H1 (cell line): ENCODE results near the gene ACTL7A. TPM values are rescaled to one million over a fixed set of nuclear protein-coding genes. Genes with fewer than 3 reads are reported as not detected.
A peak's percentile ranks its signal among the peaks of the same experiment; 100 is the strongest.

ENCODE experiments used
- CTCF ChIA-PET: fragments of 300-600 bp; sonication (Branson Sonifier 250); formaldehyde crosslinking; loops from one replicate; lab custom pipeline; 2021; ENCODE audit not compliant: partially characterized antibody; lab: Charles Lee
- POLR2A ChIA-PET: fragments of 300-600 bp; sonication (Branson Sonifier 250); formaldehyde crosslinking; loops from one replicate; lab custom pipeline; 2021; ENCODE audit warnings: inconsistent platforms; ENCODE audit not compliant: partially characterized antibody; lab: Charles Lee
- DNase-seq, 2 experiments: peaks; one replicate each; pipeline versions ENCODE4 v3.0.0 to v3.0.0-alpha.2; 2010 to 2022; ENCODE audit warnings: low spot score in 2 of 2, low read depth in 1 of 2, mixed read lengths in 1 of 2
- FAIRE-seq: peaks from 2 replicates; lab custom pipeline; 2011; peaks lifted over from hg19 to GRCh38; lab: Jason Lieb, UNC
- H2AFZ ChIP-seq: 2 replicates; pipeline ENCODE4 v1.8.1; 2012; ENCODE audit warnings: low read length, inconsistent platforms
- H2AK5ac ChIP-seq: 2 replicates; pipeline ENCODE4 v1.6.1; 2013; ENCODE audit warnings: low read depth, low read length
- H2BK120ac ChIP-seq: replicated peaks from 2 replicates; pipeline ENCODE3; 2013; ENCODE audit warnings: low read depth, low read length, inconsistent platforms
- H2BK12ac ChIP-seq: 2 replicates; pipeline ENCODE4 v1.6.1; 2013; ENCODE audit warnings: low read depth, low read length
- H2BK15ac ChIP-seq: 2 replicates; pipeline ENCODE4 v1.6.1; 2013; ENCODE audit warnings: low read length
- H2BK20ac ChIP-seq: 2 replicates; pipeline ENCODE4 v1.6.1; 2013; ENCODE audit warnings: low read length
- H2BK5ac ChIP-seq: 2 replicates; pipeline ENCODE4 v1.6.1; 2013; ENCODE audit warnings: low read depth, low read length
- H3K14ac ChIP-seq: 2 replicates; pipeline ENCODE4 v1.6.1; 2013; ENCODE audit warnings: inconsistent platforms; ENCODE audit not compliant: insufficient read length
- H3K18ac ChIP-seq: 2 replicates; pipeline ENCODE4 v1.6.1; 2013; ENCODE audit warnings: low read length; ENCODE audit errors: extremely low read depth
- H3K23ac ChIP-seq: 2 replicates; pipeline ENCODE4 v1.6.1; 2013; ENCODE audit warnings: inconsistent platforms; ENCODE audit not compliant: insufficient read length
- H3K23me2 ChIP-seq: 2 replicates; pipeline ENCODE4 v1.6.1; 2013; ENCODE audit warnings: low read depth, low read length
- H3K27ac ChIP-seq: 2 replicates; pipeline ENCODE4 v1.6.1; 2011; ENCODE audit warnings: low read depth, low read length, inconsistent platforms
- H3K27me3 ChIP-seq, 4 experiments: replicated peaks in 1 of 4; 1 replicate in 1 of 4; 2 replicates in 3 of 4; pipeline versions ENCODE4 v1.6.1 to v1.8.1; 2011 to 2013; ENCODE audit warnings: low read length in 3 of 4, mild to moderate bottlenecking in 3 of 4, inconsistent platforms in 2 of 4, mixed read lengths in 2 of 4, moderate library complexity in 1 of 4; ENCODE audit not compliant: control insufficient read depth in 3 of 4, insufficient read depth in 3 of 4; ENCODE audit errors: extremely low read depth in 1 of 4
- H3K36me3 ChIP-seq, 4 experiments: 2 replicates each; pipeline versions ENCODE4 v1.6.1 to v1.8.1; 2011 to 2013; ENCODE audit warnings: mild to moderate bottlenecking in 4 of 4, low read length in 3 of 4, moderate library complexity in 2 of 4, control low read depth in 1 of 4, inconsistent platforms in 1 of 4; ENCODE audit not compliant: insufficient read depth in 4 of 4, control insufficient read depth in 2 of 4
- H3K4ac ChIP-seq: replicated peaks from 2 replicates; pipeline ENCODE3; 2013; ENCODE audit warnings: low read length, low read depth, mixed read lengths, inconsistent platforms; ENCODE audit not compliant: insufficient read length
- H3K4me1 ChIP-seq, 4 experiments: replicated peaks in 1 of 4; 1 replicate in 1 of 4; 2 replicates in 3 of 4; pipeline versions ENCODE4 v1.6.1 to v1.8.1; 2011 to 2013; ENCODE audit warnings: low read length in 3 of 4, inconsistent platforms in 2 of 4, mixed read lengths in 1 of 4; ENCODE audit not compliant: insufficient read depth in 4 of 4, control insufficient read depth in 3 of 4
- H3K4me2 ChIP-seq, 2 experiments: 2 replicates each; pipeline versions ENCODE4 v1.6.1 to v1.8.1; 2011 to 2013; ENCODE audit warnings: low read depth in 2 of 2, low read length in 2 of 2, control low read depth in 1 of 2, inconsistent platforms in 1 of 2, mild to moderate bottlenecking in 1 of 2; ENCODE audit not compliant: insufficient read depth in 1 of 2
- H3K4me3 ChIP-seq, 4 experiments: fragments of 200-600, 300-600 bp in 1 of 4; sonication (generic), shearing (Covaris generic), sonication (Bioruptor Twin) in 1 of 4; 2 replicates each; pipeline versions ENCODE4 v1.5.1 to v1.8.1; 2011 to 2016; ENCODE audit warnings: low read length in 4 of 4, low read depth in 3 of 4, control low read depth in 2 of 4, inconsistent platforms in 2 of 4, mild to moderate bottlenecking in 2 of 4, mixed read lengths in 1 of 4, moderate library complexity in 1 of 4; ENCODE audit not compliant: insufficient read depth in 2 of 4; ENCODE audit errors: extremely low read depth in 1 of 4
- H3K56ac ChIP-seq: replicated peaks from 2 replicates; pipeline ENCODE3; 2013; ENCODE audit warnings: low read depth, mild to moderate bottlenecking, mixed read lengths, low read length, inconsistent platforms; ENCODE audit not compliant: insufficient read length
- H3K79me1 ChIP-seq: 2 replicates; pipeline ENCODE4 v1.6.1; 2013; ENCODE audit warnings: low read depth, low read length, control low read depth
- H3K79me2 ChIP-seq, 2 experiments: 2 replicates each; pipeline versions ENCODE4 v1.6.1 to v1.8.1; 2012 to 2013; ENCODE audit warnings: low read length in 2 of 2, mild to moderate bottlenecking in 2 of 2, inconsistent platforms in 1 of 2; ENCODE audit not compliant: insufficient read depth in 2 of 2, control insufficient read depth in 1 of 2
- H3K9ac ChIP-seq, 4 experiments: replicated peaks in 1 of 4; 1 replicate in 1 of 4; 2 replicates in 3 of 4; pipeline versions ENCODE4 v1.6.1 to v1.8.1; 2011 to 2013; ENCODE audit warnings: low read depth in 3 of 4, low read length in 3 of 4, control low read depth in 2 of 4, mild to moderate bottlenecking in 2 of 4, moderate library complexity in 2 of 4, inconsistent platforms in 1 of 4; ENCODE audit errors: extremely low read depth in 1 of 4
- H3K9me3 ChIP-seq, 2 experiments: 2 replicates each; pipeline versions ENCODE4 v1.6.1 to v1.8.1; 2012 to 2013; ENCODE audit warnings: mild to moderate bottlenecking in 2 of 2, moderate library complexity in 2 of 2, control low read depth in 1 of 2, inconsistent platforms in 1 of 2, low read depth in 1 of 2, low read length in 1 of 2, mixed read lengths in 1 of 2; ENCODE audit not compliant: insufficient read depth in 2 of 2
- H4K20me1 ChIP-seq, 2 experiments: replicated peaks in 1 of 2; 2 replicates each; pipeline versions ENCODE3 to v1.8.1; 2011 to 2013; ENCODE audit warnings: inconsistent platforms in 2 of 2, low read length in 2 of 2, mild to moderate bottlenecking in 1 of 2; ENCODE audit not compliant: insufficient read depth in 2 of 2, control insufficient read depth in 1 of 2
- H4K5ac ChIP-seq: 2 replicates; pipeline ENCODE4 v1.6.1; 2013; ENCODE audit warnings: low read length, low read depth, mixed read lengths, inconsistent platforms; ENCODE audit not compliant: insufficient read length
- H4K8ac ChIP-seq: 2 replicates; pipeline ENCODE4 v1.8.0; 2013; ENCODE audit warnings: mild to moderate bottlenecking, moderate library complexity, low read length, inconsistent platforms; ENCODE audit not compliant: insufficient read depth; ENCODE audit errors: extremely low read depth
- H4K91ac ChIP-seq: replicated peaks from 2 replicates; pipeline ENCODE3; 2013; ENCODE audit warnings: low read length, mixed read lengths, inconsistent platforms; ENCODE audit not compliant: insufficient read length
- BACH1 ChIP-seq: IDR thresholded peaks from 2 replicates; pipeline ENCODE4 v1.6.1; 2012; ENCODE audit warnings: low read length, improper control_type of control experiment
- CHD1 ChIP-seq: IDR thresholded peaks from 2 replicates; pipeline ENCODE4 v1.6.1; 2012; ENCODE audit warnings: low read depth, low read length, improper control_type of control experiment
- EGR1 ChIP-seq: IDR thresholded peaks from 2 replicates; pipeline ENCODE4 v1.6.1; 2011; ENCODE audit warnings: low read depth, low read length, borderline replicate concordance
- JUN ChIP-seq: IDR thresholded peaks from 2 replicates; pipeline ENCODE4 v1.6.1; 2011; ENCODE audit warnings: low read depth, mild to moderate bottlenecking, improper control_type of control experiment, low read length
- SIN3A ChIP-seq, 2 experiments: IDR thresholded peaks in 1 of 2; conservative IDR thresholded peaks in 1 of 2; 2 replicates each; pipeline ENCODE4 v1.6.1; 2011 to 2012; ENCODE audit warnings: low read length in 2 of 2, improper control_type of control experiment in 1 of 2, low read depth in 1 of 2, mild to moderate bottlenecking in 1 of 2
- SP1 ChIP-seq: IDR thresholded peaks from 2 replicates; pipeline ENCODE4 v1.6.1; 2011; ENCODE audit warnings: low read depth, low read length
- SRF ChIP-seq: IDR thresholded peaks from 2 replicates; pipeline ENCODE4 v1.6.1; 2011; ENCODE audit warnings: mild to moderate bottlenecking, low read depth, low read length, moderate library complexity
- WGBS, 2 experiments: shearing (Covaris generic) in 1 of 2; methylation state at CpG; one replicate each; pipeline versions ENCODE4 v1.1.6 to v1.1.7; 2013 to 2015; ENCODE audit warnings: low lambda C conversion rate in 2 of 2, mixed read lengths in 2 of 2, inconsistent platforms in 1 of 2, low coverage in 1 of 2, missing lambda C conversion rate in 1 of 2; ENCODE audit not compliant: insufficient replicate concordance in 2 of 2, insufficient coverage in 1 of 2, insufficient read length in 1 of 2; ENCODE audit errors: extremely low coverage in 1 of 2, missing lambda C conversion rate in 1 of 2; 5-methylcytosine and 5-hydroxymethylcytosine counted together
- long read RNA-seq, 2 experiments: library from RNA in 1 of 2; library from capped mRNA in 1 of 2; stranded (forward); transcript quantifications; one replicate each; pipeline ENCODE4 v2.0.0, GENCODE V29; 2021; ENCODE audit warnings: inconsistent platforms in 1 of 2
- polyA minus RNA-seq, 3 experiments: library from RNA; depleted of rRNA, polyadenylated mRNA; stranded (reverse); fragments of >200 nt; gene quantifications; 1 replicate in 2 of 3; 2 replicates in 1 of 3; pipeline ENCODE4 v1.2.3, GENCODE V29; 2011
- polyA plus RNA-seq, 7 experiments: library from polyadenylated mRNA; depleted of rRNA in 3 of 7; stranded (reverse) in 5 of 7; unstranded in 2 of 7; fragments of >200 nt in 5 of 7; fragments of 200-250 nt in 2 of 7; gene quantifications; 1 replicate in 5 of 7; 2 replicates in 1 of 7; 4 replicates in 1 of 7; pipeline versions ENCODE4 v1.2.1 to v1.2.3, GENCODE V29; 2011 to 2013; ENCODE audit warnings: missing spikeins in 2 of 7, mixed read lengths in 2 of 7
- total RNA-seq: library from RNA; stranded (reverse); fragmentation: NEBNext Ultra II Directional; extraction: Animal tissue kit (Norgen Biotek cat#: 25700); gene quantifications from 2 replicates; pipeline ENCODE4 v1.2.1, GENCODE V29; 2021

The ACTL7A gene
- not detected in 2 replicates for total RNA-seq
- polyA plus RNA-seq (2011; rRNA removed): not detected in 2 replicates
- not detected for polyA plus RNA-seq (2011; cell fraction: cytosol; rRNA removed)
- polyA plus RNA-seq (2011; cell fraction: nucleus; rRNA removed): not detected
- not detected in 4 replicates for polyA plus RNA-seq (2012, experiment 1 of 2)
- not detected for polyA plus RNA-seq (2012, experiment 2 of 2)
- polyA plus RNA-seq (2013, experiment 1 of 2): not detected
- not detected for polyA plus RNA-seq (2013, experiment 2 of 2)
- polyA minus RNA-seq (2011; rRNA and poly(A)+ RNA removed): not detected in 2 replicates
- not detected for polyA minus RNA-seq (2011; cell fraction: cytosol; rRNA and poly(A)+ RNA removed)
- not detected for polyA minus RNA-seq (2011; cell fraction: nucleus; rRNA and poly(A)+ RNA removed)
- long read RNA-seq, experiment 1: 0 reads
- long read RNA-seq, experiment 2: 0 reads

GRCh38 chr9:108861997-108862396 is at the start of gene ACTL7A:
Gene ACTL7A (plus strand): TSS chr9:108862266. CDS start chr9:108862323, 57 bp downstream.
- H3K18ac ChIP-seq: no peak within 1 kb of the TSS
- no peak within 1 kb of the TSS for H3K9ac ChIP-seq
- H3K4ac ChIP-seq: no peak within 1 kb of the TSS
- H2BK15ac ChIP-seq: no peak within 1 kb of the TSS
- H2BK20ac ChIP-seq: no peak within 1 kb of the TSS
- H4K8ac ChIP-seq: peak within 1 kb of the TSS; percentile 51
- H4K20me1 ChIP-seq: no peaks in the 10 kb centered on the region
- no peak within 1 kb of the TSS for H4K91ac ChIP-seq
- no peaks in the 10 kb centered on the region for H3K27me3 ChIP-seq
- no peaks in the 10 kb centered on the region for H3K36me3 ChIP-seq
- no peak within 1 kb of the TSS for H3K14ac ChIP-seq
- H3K79me1 ChIP-seq: no peaks in the 10 kb centered on the region
- no peaks in the 10 kb centered on the region for H3K23me2 ChIP-seq
- ChIA-PET POLR2A (no interaction called here), CTCF (no interaction called here)
- FAIRE-seq: no peak
- no peak within 1 kb of the TSS for H2BK120ac ChIP-seq
- H4K5ac ChIP-seq: no peak within 1 kb of the TSS
- H2BK5ac ChIP-seq: no peak within 1 kb of the TSS
- no peak within 1 kb of the TSS for H2AK5ac ChIP-seq
- no peak within 1 kb of the TSS for H3K4me2 ChIP-seq
- no peak within 1 kb of the TSS for H2BK12ac ChIP-seq
- 0 out of 4 replicates have a peak, but pooled peaks cover 0 to 3% of the 10 kb centered on the region in 2 experiments for H3K9me3 ChIP-seq
- WGBS, 2 experiments: 85% methylated on average over 3 of the region's 3 CpGs; no CpG with 5 or more reads in 1 of the 2 experiments
- H3K56ac ChIP-seq: no peak within 1 kb of the TSS
- no peak for DNase-seq
- TF ChIP-seq SRF (no peak), JUN (no peak), SP1 (no peak), CHD1 (no peak), EGR1 (no peak), SIN3A (conservative IDR thresholded peaks at IDR 0.05 in 1 of 2, IDR thresholded peaks at IDR 0.05 in 1 of 2; ENCODE audit: low read depth in 1 of 2, low read length in 2 of 2) (no peak), BACH1 (no peak)
- no peak within 1 kb of the TSS for H2AFZ ChIP-seq
- no peak within 1 kb of the TSS for H3K4me3 ChIP-seq
- no peak within 1 kb of the TSS for H3K27ac ChIP-seq
- H3K23ac ChIP-seq: no peak within 1 kb of the TSS
- H3K4me1 ChIP-seq: no peaks in the 10 kb centered on the region
- H3K79me2 ChIP-seq: no peaks in the 10 kb centered on the region
